Measurements from ENCODE around the gene ERBB4.

Gene ERBB4

DNA sequence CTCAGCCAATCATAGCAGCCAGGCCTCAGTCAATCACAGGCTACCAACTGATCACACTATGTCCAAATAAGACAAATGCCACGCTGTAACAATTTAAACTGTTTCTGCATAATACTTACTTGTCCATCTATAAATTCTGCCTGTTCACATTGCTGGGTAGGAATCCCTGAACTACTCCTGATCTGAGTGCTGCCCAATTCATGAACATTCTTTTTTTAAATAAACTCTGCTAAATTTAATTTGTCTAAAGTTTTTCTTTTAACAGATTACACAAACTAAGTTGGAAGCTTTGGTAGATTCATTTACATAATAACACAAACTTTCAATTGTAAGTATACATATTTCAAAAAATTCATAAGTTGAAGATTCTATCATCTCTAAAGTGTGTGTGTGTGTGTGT, 583.0 kb downstream of the ERBB4 start:
- no peak overlapping the region for H3K9ac ChIP-seq (ENCODE audit: low read depth, low read length, poor library complexity, severe bottlenecking)
- no peaks in the 10 kb centered on the region for H3K9me2 ChIP-seq (replicated peaks; ENCODE audit: low read depth, low read length)
- TF ChIP-seq EZH2phosphoT487 (IDR thresholded peaks at IDR 0.05; ENCODE audit: borderline replicate concordance): no peak
- TF ChIP-seq CTCF (conservative IDR thresholded peaks at IDR 0.05; ENCODE audit: low read length): no peak
- H4K20me1 ChIP-seq (ENCODE audit: insufficient read depth, low read length, poor library complexity, severe bottlenecking): no peaks in the 10 kb centered on the region
- H3F3A ChIP-seq (ENCODE audit: low read depth): no peaks in the 10 kb centered on the region
- H3K4me2 ChIP-seq (ENCODE audit: low read depth, low read length, poor library complexity, severe bottlenecking): no peak overlapping the region
- H3K36me3 ChIP-seq (ENCODE audit: insufficient read depth, low read length): no peaks in the 10 kb centered on the region
- no peaks in the 10 kb centered on the region for H3K27me3 ChIP-seq (ENCODE audit: insufficient read depth, low read length, poor library complexity, severe bottlenecking)
- H3K4me1 ChIP-seq (ENCODE audit: insufficient read depth, low read length, poor library complexity, severe bottlenecking): no peaks in the 10 kb centered on the region
- no peaks in the 10 kb centered on the region for H3K9me3 ChIP-seq (ENCODE audit: insufficient read depth, low read depth, low read length)
- no peak overlapping the region for H2AFZ ChIP-seq (ENCODE audit: low read length)
- H3K4me3 ChIP-seq (ENCODE audit: low read length, poor library complexity, severe bottlenecking): no peak overlapping the region
- no peaks in the 10 kb centered on the region for H3K79me2 ChIP-seq (ENCODE audit: insufficient read depth, low read length)

- Histone ChIP-seq H3K36me3 (ENCODE audit: insufficient read depth, low read length) (no peaks in the 10 kb centered on the region), H3K9me3 (ENCODE audit: insufficient read depth, low read depth, low read length) (no peaks in the 10 kb centered on the region), H3K9ac (ENCODE audit: low read depth, low read length, poor library complexity, severe bottlenecking) (no peak overlapping the region), H4K20me1 (ENCODE audit: insufficient read depth, low read length, poor library complexity, severe bottlenecking) (no peaks in the 10 kb centered on the region), H3K9me2 (replicated peaks; ENCODE audit: low read depth, low read length) (no peaks in the 10 kb centered on the region), H3F3A (ENCODE audit: low read depth) (no peaks in the 10 kb centered on the region), H3K4me1 (ENCODE audit: insufficient read depth, low read length, poor library complexity, severe bottlenecking) (no peaks in the 10 kb centered on the region), H3K4me2 (ENCODE audit: low read depth, low read length, poor library complexity, severe bottlenecking) (no peak overlapping the region), H3K27me3 (ENCODE audit: insufficient read depth, low read length, poor library complexity, severe bottlenecking) (no peaks in the 10 kb centered on the region), H2AFZ (ENCODE audit: low read length) (no peak overlapping the region), H3K79me2 (ENCODE audit: insufficient read depth, low read length) (no peaks in the 10 kb centered on the region), H3K4me3 (ENCODE audit: low read length, poor library complexity, severe bottlenecking) (no peak overlapping the region)
- TF ChIP-seq CTCF (conservative IDR thresholded peaks at IDR 0.05; ENCODE audit: low read length) (no peak), EZH2phosphoT487 (IDR thresholded peaks at IDR 0.05; ENCODE audit: borderline replicate concordance) (no peak)
These were observed 589.7 kb downstream of the ERBB4 start for GRCh38 chr2:211948932-211949331.

GRCh38 chr2:211946960-211947359, 591.6 kb downstream of the ERBB4 start:
- Histone ChIP-seq H3K4me2 (ENCODE audit: low read depth, low read length, poor library complexity, severe bottlenecking) (no peak overlapping the region), H3K4me1 (ENCODE audit: insufficient read depth, low read length, poor library complexity, severe bottlenecking) (no peaks in the 10 kb centered on the region), H3K9me2 (replicated peaks; ENCODE audit: low read depth, low read length) (no peaks in the 10 kb centered on the region), H3F3A (ENCODE audit: low read depth) (no peaks in the 10 kb centered on the region), H3K9ac (ENCODE audit: low read depth, low read length, poor library complexity, severe bottlenecking) (no peak overlapping the region), H3K36me3 (ENCODE audit: insufficient read depth, low read length) (no peaks in the 10 kb centered on the region), H4K20me1 (ENCODE audit: insufficient read depth, low read length, poor library complexity, severe bottlenecking) (no peaks in the 10 kb centered on the region), H3K79me2 (ENCODE audit: insufficient read depth, low read length) (no peaks in the 10 kb centered on the region), H3K4me3 (ENCODE audit: low read length, poor library complexity, severe bottlenecking) (no peak overlapping the region), H2AFZ (ENCODE audit: low read length) (no peak overlapping the region), H3K27me3 (ENCODE audit: insufficient read depth, low read length, poor library complexity, severe bottlenecking) (no peaks in the 10 kb centered on the region), H3K9me3 (ENCODE audit: insufficient read depth, low read depth, low read length) (no peaks in the 10 kb centered on the region)
- TF ChIP-seq EZH2phosphoT487 (IDR thresholded peaks at IDR 0.05; ENCODE audit: borderline replicate concordance) (no peak), CTCF (conservative IDR thresholded peaks at IDR 0.05; ENCODE audit: low read length) (no peak)
